Astrocyte of the cerebellum (primary cell): Measurements from ENCODE around the gene MAML1.

Experiments used
- DNase-seq: peaks from one replicate; pipeline ENCODE4 v3.0.0-alpha.2; 2011; ENCODE audit warnings: low read depth
- H3K4me3 ChIP-seq: 2 replicates; pipeline ENCODE4 v1.5.1; 2011; ENCODE audit warnings: mild to moderate bottlenecking, low read depth, low read length, moderate library complexity
- in situ Hi-C: cut with HindIII; loops from 2 replicates; pipeline ENCODE4 v1.10.0; 2017; ENCODE audit warnings: low sequenced_read_pairs
- TF ChIP-seq, protein P1 (sequence below): IDR thresholded peaks from 2 replicates; pipeline ENCODE4 v1.5.1; 2012; ENCODE audit warnings: low read length, low read depth, moderate library complexity, mild to moderate bottlenecking; ENCODE audit errors: missing control alignments

MAML1 gene

DNA sequence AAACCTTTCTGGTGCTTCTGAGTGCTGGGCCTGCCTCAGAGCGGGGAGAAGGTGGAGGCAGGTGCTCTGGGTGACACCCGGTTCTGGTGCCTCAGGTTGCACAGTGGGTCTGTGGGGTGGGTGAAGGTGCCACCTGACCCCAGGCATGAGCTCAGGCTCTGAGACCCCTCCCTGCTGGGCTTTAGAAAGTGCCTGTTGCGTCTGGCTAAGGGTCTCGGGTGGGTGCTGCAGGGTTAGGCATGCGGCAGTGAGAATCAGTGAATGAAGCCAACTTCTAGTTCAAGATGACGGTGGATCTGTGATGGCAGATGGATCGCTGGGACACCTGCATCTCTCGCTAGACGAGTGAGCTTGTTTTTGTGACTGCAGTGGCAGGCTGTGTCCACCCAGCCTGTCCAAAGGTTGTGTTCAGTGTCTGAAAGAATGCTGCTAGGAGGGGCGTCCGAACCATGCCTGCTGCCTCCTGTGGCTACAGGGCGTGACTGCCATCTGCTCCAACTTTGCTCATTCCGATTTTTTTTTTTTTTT is 93.1 kb downstream of the MAML1 start:
- DNase-seq = no peak
- no peak overlapping the region for H3K4me3 ChIP-seq
- TF ChIP-seq, protein P1, sequence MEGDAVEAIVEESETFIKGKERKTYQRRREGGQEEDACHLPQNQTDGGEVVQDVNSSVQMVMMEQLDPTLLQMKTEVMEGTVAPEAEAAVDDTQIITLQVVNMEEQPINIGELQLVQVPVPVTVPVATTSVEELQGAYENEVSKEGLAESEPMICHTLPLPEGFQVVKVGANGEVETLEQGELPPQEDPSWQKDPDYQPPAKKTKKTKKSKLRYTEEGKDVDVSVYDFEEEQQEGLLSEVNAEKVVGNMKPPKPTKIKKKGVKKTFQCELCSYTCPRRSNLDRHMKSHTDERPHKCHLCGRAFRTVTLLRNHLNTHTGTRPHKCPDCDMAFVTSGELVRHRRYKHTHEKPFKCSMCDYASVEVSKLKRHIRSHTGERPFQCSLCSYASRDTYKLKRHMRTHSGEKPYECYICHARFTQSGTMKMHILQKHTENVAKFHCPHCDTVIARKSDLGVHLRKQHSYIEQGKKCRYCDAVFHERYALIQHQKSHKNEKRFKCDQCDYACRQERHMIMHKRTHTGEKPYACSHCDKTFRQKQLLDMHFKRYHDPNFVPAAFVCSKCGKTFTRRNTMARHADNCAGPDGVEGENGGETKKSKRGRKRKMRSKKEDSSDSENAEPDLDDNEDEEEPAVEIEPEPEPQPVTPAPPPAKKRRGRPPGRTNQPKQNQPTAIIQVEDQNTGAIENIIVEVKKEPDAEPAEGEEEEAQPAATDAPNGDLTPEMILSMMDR = no peak
- in situ Hi-C loops = loop anchor here (5.0 kb wide), 1 partner anchor 68 kb away; no protein-coding TSS in a partner anchor
